Mononuclear cell (primary cell): ENCODE results near the gene TSTD2. TPM values are rescaled to one million over a fixed set of nuclear protein-coding genes. Genes with fewer than 3 reads are reported as not detected.
"Not testable (repeated sequence)": the region's sequence is repeated elsewhere in the genome, so short reads cannot be mapped to it uniquely, and the experiment has no call there.

Source experiments
- H3K27me3 ChIP-seq: 2 replicates; pipeline ENCODE4 v1.6.0; 2011; ENCODE audit warnings: low read length, control low read depth; ENCODE audit not compliant: insufficient read depth
- H3K4me1 ChIP-seq: 2 replicates; pipeline ENCODE4 v1.5.1; 2011; ENCODE audit warnings: mild to moderate bottlenecking, low read length, control low read depth; ENCODE audit not compliant: insufficient read depth
- H3K4me3 ChIP-seq: 2 replicates; pipeline ENCODE4 v1.5.1; 2011; ENCODE audit warnings: mild to moderate bottlenecking, low read length, moderate library complexity
- H3K9me3 ChIP-seq: 2 replicates; pipeline ENCODE4 v1.5.1; 2011; ENCODE audit warnings: low read depth, mild to moderate bottlenecking, control low read depth, low read length
- total RNA-seq: library from RNA; depleted of rRNA; stranded (reverse); fragments of >200 nt; gene quantifications from one replicate; pipeline ENCODE4 v1.2.3, GENCODE V29; 2012

The TSTD2 gene
- total RNA-seq, 1 donor, result 10.5 TPM

DNA sequence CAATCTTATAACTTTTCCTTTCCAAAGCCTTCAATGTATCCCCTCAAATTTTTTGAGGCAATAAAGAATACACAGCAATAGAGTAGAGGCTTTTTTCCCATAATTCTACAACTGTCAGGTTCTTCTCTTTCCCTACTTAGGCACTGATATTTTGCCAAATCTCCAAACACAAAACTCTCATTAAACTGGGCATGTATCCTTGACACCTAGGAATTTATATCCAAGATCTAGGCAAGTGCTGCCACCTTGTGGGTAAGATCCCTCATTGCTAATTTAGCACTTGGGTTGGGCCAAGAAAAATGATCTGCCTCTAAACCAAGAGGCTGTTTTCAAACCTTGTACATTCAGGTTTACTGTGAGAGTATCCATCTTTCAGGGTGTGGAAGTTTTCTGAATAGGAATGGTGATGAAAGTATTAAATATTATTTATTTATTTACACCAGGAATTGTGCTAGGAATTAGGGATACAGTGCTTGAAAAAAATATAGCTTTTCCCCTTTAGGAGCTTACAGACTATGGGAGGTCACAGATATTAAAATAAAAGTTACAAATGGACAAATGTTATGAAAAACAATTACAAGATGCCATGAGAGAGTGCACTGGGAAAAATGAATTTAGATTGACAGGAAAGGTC, 17.6 kb downstream of the TSTD2 start:
- no peaks in the 10 kb centered on the region for H3K4me1 ChIP-seq
- H3K9me3 ChIP-seq, result no peaks in the 10 kb centered on the region
- H3K4me3 ChIP-seq, result no peak overlapping the region
- H3K27me3 ChIP-seq, result no peaks in the 10 kb centered on the region

DNA sequence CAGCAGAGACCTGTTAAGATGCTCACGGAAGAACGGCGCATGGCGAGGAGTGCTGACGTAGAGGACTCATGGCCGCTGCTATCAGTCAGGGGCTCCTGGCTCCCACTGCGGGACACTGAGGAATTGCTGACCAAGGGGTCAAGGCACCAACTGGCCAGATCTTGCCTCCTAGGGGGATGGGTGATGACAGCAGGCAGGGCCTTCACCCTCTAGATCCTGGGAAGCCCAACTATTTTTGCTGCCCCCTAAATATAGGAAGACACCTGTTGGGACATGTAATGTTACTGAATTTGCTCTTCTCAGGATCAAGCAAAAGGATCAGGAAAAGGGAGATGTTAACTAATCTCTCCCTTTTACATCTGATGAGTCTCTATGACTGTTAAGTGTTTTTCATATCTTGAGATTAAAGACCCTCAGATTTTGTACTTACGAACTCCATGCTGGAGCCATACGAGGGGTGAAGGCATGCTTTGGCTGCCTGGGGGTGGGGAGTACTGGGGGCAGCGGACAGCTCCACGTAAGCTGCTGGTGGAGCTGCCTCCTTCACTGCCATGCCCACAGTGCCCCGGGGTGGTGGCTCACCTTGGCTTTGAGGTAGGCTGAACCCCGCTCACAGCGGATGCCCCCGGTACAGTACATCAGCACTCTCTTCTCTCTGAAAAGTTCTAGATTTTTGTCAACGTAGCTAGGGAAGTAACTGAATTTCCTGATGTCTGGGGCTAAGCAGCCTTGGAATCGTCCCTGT, 28.1 kb downstream of the TSTD2 start:
- H3K27me3 ChIP-seq, result no peaks in the 10 kb centered on the region
- H3K4me3 ChIP-seq, result no peak overlapping the region
- no peaks in the 10 kb centered on the region for H3K9me3 ChIP-seq
- H3K4me1 ChIP-seq, result no peaks in the 10 kb centered on the region

DNA sequence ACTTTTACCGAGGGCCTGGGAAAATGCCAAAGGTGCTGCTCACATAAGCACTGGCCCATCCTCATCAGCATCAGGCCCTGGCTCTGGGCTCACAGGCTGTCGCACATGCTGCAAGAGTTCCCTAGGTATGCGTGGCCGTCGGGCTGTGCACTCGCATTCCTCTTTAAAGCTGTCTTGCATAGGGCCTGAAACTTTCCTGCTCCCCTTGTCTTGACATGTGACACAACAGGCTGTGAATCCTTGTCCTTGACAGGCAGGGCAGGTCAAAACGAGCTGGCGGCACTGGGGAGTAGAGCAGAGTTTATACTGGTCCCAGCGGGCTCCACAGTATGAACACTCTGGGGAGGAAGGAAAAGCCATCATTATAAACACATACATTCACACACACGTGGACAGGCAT, 30.7 kb downstream of the TSTD2 start:
- no peak overlapping the region for H3K4me3 ChIP-seq
- H3K9me3 ChIP-seq, result no peaks in the 10 kb centered on the region
- peaks cover 6% of the 10 kb centered on the region for H3K4me1 ChIP-seq
- no peaks in the 10 kb centered on the region for H3K27me3 ChIP-seq

DNA sequence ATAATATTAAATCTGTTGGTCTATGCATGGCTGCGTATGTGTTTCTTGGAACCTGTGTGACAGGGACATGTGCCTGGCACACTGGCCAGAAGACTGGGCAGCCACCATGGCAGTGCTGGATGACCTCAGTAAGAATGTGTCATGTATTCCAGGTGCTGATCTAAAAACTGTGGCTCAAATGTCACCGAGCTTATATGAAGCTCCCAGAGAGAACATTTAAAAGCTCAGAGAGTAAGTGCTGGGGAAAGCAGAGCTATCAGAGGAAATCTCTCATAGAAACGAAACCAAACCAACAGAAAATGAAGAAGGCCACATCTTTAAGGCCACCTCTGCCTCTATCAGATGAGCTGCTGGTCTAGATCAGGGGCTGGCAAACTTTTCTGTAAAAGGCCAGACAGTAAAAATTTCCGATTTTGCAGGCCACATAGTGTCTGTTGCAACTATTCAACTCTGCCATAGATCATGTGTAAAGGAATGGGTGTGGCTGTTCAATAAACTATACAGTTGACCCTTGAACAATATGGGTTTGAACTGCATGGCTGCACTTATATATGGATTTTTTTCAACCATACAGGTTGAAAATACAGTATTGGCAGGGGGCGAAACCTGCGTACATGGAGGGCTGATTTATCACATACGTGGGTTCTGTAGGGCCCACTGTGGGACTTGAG, 31.8 kb downstream of the TSTD2 start:
- no peaks in the 10 kb centered on the region for H3K9me3 ChIP-seq
- H3K4me3 ChIP-seq, result no peak overlapping the region
- H3K4me1 ChIP-seq, result peaks cover 6% of the 10 kb centered on the region
- H3K27me3 ChIP-seq, result no peaks in the 10 kb centered on the region

DNA sequence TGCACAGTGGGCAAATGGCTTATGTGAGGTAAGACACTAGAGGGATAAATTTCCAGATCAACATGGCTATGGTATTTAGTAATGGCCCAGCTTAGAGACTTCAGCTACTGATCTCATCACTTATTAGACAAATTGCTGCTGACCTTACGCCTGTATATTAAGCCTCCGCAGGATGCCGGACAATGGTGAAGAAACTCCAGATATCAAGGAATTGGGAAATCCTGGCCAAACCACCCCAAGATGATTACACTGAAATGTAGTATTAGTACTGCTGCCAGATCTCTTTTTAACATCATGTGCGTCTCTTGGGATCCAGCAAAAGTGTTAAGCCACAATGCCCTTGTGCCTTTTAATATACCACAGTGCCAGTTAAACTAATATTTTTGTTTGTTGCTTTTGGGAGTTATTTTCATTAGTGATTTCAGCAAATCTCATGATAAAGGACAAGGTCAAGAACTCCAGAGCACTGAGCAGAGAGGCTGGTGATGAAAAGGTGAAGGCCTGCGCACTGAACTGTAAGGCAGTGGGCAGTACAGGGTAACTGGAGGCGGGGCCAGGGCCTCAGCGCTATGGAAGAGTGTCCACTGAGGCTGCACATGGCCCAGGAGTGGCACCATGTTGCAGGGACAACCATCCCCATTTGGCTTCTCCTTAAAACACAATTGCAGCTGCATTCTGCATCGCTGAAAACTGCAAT, 32.5 kb downstream of the TSTD2 start:
- Histone ChIP-seq H3K9me3 (no peaks in the 10 kb centered on the region), H3K27me3 (no peaks in the 10 kb centered on the region), H3K4me1 (peaks cover 6% of the 10 kb centered on the region), H3K4me3 (no peak overlapping the region)

DNA sequence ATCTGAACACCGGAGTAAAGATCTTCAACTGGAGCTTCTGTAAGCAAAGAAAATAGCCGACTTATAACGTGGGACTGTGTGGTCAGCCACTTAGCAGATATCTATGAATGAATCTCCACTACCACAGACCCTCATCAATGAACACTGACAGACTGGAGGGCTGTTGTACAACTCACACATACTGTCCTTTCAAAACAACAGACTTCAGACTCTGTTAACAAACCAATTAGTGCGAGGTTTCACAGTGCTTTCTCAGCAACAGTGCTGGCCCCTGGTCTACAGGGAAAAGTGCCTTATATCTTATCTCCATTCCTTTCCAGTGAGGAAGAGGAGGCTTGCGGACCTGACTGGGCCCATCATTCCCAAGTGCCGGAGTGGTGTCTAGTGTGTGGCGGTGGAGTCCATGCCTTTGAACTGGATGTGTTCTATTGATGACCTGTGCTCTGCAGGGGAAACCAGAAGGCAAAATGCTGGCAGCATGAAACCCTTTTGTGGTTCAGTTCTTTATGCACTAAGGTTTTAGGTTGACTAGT, 33.8 kb downstream of the TSTD2 start:
- Histone ChIP-seq H3K27me3 (no peaks in the 10 kb centered on the region), H3K9me3 (no peaks in the 10 kb centered on the region), H3K4me3 (no peak overlapping the region), H3K4me1 (peaks cover 6% of the 10 kb centered on the region)

DNA sequence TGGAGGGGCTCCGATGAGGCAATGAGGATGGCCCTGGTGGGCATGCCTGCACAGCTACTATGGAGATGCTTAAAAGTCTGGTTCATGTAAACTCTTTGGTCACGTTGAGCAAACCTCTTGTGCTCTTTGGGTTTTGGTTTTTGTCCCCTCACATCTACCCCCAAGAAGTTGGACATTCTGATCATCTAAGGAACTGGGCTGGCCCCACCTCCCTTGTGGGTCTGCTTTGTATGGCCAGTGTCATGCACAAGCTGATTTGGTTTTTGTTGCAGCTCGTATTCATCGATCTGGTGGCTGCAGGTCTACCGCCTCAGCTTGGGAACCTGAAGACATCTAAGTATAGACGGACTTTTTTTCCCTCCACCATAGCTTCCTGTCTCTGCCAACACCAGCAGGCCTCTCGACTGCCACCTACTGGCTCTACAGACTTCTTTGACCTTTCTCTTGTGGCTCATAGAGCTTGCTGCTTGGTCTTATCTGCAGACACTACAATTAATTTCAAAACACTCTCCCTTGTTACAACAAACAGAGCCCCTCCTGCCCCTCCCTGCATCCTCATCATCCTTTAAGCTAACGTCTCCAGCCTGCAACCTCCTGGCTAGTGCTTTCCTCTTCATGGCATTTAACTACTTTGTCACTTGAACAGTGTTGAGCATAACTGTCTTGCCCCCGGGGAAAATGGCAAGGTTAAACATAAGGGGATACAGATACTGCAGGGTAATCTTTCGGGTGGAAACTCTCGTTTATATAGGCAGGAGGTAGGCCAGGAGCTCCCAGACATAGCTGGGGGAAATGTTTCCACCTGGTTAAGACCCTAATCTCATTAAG, 34.5 kb downstream of the TSTD2 start:
- Histone ChIP-seq H3K4me1 (peaks cover 6% of the 10 kb centered on the region), H3K9me3 (no peaks in the 10 kb centered on the region), H3K4me3 (no peak overlapping the region), H3K27me3 (no peaks in the 10 kb centered on the region)

DNA sequence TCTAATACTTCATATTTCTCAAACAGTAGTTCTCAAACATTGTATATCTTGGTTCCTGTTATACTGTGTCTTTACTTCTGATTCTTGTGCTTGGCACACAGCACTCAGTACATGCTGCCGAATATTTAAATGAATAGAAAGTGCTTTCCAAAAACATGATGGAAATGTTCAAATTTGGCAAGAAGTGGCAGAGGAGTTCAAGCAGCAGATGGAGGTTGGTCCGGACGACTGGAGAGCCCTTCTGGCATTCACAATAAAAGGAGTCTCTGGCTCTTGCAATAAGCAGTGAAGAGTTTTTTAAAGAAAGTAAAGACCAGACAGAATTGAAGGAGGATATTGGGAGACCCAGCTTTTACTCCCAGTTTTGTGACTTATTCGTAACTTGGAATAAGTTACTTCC, 36.3 kb downstream of the TSTD2 start:
- no peaks in the 10 kb centered on the region for H3K9me3 ChIP-seq
- H3K4me1 ChIP-seq, result peaks cover 6% of the 10 kb centered on the region
- H3K27me3 ChIP-seq, result no peaks in the 10 kb centered on the region
- H3K4me3 ChIP-seq, result no peak overlapping the region

DNA sequence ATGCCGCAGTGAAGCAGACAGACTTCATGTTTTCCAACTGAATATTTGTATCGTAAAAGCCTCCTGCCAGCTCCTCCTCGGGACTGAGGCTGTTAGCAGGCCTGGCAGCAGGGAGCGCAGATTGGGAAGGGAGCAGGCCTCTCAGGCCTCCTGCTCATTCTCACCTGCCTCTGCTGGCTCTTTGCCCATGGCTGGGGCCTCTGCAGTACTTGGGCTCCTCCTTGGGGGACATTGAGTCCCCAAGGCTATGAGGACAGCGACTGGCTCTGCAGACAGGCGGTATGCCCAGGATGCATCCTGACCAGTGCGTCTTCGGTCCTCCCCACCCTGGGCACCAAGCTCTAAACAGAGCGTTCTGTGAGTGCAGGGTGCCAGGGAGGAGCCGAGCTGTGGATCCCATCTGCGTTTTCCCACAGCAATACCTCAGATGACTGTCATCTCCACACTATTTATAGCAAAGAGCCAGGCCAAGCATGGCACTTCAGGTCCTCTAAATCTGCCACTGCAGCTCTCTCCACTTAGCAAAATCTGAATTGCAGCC, 38.7 kb downstream of the TSTD2 start:
- no peaks in the 10 kb centered on the region for H3K9me3 ChIP-seq
- H3K4me3 ChIP-seq, result no peak overlapping the region
- peaks cover 6% of the 10 kb centered on the region for H3K4me1 ChIP-seq

DNA sequence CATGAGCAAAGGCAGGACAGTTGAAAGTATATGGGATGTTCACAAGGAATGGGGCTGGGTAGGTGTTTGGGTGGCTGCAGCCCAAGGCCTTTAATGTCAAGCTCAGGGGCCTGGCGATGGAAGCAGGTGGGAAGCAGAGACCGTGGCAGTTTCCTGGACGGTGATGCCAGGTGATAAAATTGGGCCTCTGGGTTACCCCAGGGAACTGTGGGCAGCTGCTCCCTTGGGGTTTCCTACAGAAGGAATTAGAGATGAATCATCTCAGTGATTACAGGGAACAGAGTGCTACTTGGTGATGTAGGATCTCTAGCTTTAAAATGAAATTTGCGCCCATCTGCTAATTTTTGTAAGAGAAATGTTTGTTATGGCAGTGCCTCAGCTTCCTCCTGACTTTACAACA, 39.2 kb downstream of the TSTD2 start:
- Histone ChIP-seq H3K4me1 (peaks cover 6% of the 10 kb centered on the region), H3K9me3 (no peaks in the 10 kb centered on the region), H3K27me3 (no peaks in the 10 kb centered on the region), H3K4me3 (no peak overlapping the region)

More for the DNA sequence above, 38.7 kb downstream of the TSTD2 start:
- no peaks in the 10 kb centered on the region for H3K27me3 ChIP-seq

DNA sequence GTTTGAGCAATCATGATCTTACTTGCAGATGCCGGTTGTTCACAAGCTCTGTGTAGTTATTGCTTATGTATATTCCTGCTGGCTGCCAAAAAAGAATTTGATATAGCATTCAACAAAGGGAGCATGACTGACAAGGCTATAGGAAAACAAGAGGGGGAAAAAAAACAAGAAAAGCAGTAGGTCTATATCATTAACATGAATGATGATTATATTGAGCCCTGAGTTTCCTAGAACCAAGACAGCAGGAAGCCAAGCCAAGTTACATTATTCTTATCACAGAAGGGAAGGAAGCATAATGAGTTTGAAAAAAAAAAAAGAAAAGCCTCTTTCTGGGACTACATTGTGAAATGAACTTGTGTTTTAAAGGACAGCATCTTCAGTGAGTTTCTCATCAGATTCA, 41.0 kb downstream of the TSTD2 start:
- Histone ChIP-seq H3K9me3 (no peaks in the 10 kb centered on the region), H3K4me1 (no peaks in the 10 kb centered on the region), H3K4me3 (no peak overlapping the region), H3K27me3 (no peaks in the 10 kb centered on the region)

DNA sequence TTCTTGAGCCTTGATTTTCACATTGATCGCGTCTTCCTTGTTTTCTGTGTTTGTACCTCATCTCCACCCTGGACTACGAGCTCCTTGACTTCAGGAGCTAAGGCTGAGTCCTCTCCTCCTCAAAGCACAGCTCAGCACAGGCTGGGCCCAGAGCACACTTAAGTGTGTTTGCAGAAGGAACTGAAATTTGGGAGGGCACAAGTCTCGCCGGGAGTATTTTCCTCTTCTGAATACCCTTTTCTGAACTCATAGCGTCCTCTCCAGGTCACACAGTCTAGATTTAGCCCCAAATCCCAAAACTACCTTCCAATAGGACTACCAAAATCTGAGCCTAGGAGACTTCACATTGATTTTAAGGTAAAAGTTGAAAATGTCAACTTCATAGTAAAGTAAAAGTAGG, 41.6 kb downstream of the TSTD2 start:
- Histone ChIP-seq H3K9me3 (no peaks in the 10 kb centered on the region), H3K27me3 (no peaks in the 10 kb centered on the region), H3K4me3 (no peak overlapping the region), H3K4me1 (no peaks in the 10 kb centered on the region)

DNA sequence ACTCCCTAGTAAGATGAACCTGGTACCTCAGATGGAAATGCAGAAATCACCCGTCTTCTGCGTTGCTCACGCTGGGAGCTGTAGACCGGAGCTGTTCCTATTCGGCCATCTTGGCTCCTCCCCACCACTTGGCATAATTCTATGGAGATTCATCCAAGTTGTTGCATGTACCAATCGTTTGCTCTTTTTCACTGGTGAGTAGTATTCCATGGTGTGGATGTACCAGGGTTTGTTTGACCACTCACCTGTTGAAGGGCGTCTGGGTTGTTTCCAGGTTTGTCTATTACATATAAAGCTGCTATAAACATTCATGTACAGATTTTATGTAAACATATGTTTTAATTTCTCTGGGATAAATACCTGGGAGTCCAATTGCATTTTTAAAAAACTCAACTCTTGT, 46.3 kb downstream of the TSTD2 start:
- not testable (repeated sequence) for H3K27me3 ChIP-seq, H3K4me1 ChIP-seq, H3K9me3 ChIP-seq, H3K4me3 ChIP-seq

DNA sequence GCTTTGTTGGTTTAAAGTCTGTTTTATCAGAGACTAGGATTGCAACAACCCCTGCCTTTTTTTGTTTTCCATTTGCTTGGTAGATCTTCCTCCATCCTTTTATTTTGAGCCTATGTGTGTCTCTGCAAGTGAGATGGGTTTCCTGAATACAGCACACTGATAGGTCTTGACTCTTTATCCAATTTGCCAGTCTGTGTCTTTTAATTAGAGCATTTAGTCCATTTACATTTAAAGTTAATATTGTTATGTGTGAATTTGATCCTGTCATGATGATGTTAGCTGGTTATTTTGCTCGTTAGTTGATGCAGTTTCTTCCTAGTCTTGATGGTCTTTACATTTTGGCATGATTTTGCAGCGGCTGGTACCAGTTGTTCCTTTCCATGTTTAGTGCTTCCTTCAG, 48.4 kb downstream of the TSTD2 start:
- not testable (repeated sequence) for H3K4me1 ChIP-seq, H3K27me3 ChIP-seq, H3K9me3 ChIP-seq, H3K4me3 ChIP-seq
